Mammary epithelial cell (primary cell): Measurements from ENCODE around the gene NUDT4B.
"Not testable (repeated sequence)": the region's sequence is repeated elsewhere in the genome, so short reads cannot be mapped to it uniquely, and the experiment has no call there.

Source experiments
- CTCF ChIP-seq, 2 donors: IDR thresholded peaks in 1 of 2; conservative IDR thresholded peaks in 1 of 2; 2 replicates each; pipeline ENCODE4 v1.5.1; 2011 to 2012; ENCODE audit warnings: inconsistent platforms in 2 of 2, low read length in 2 of 2, mild to moderate bottlenecking in 2 of 2, control low read depth in 1 of 2, low read depth in 1 of 2; ENCODE audit not compliant: insufficient read depth in 1 of 2; ENCODE audit errors: extremely low read depth in 1 of 2
- EZH2 ChIP-seq: IDR thresholded peaks from 2 replicates; pipeline ENCODE4 v1.6.1; 2012; ENCODE audit warnings: low read length, inconsistent platforms, borderline replicate concordance

GRCh38 chr1:148708779-148709333 is 39.7 kb upstream of the NUDT4B start:
- TF ChIP-seq CTCF (conservative IDR thresholded peaks at IDR 0.05 in 1 of 2, IDR thresholded peaks at IDR 0.05 in 1 of 2; ENCODE audit: extremely low read depth in 1 of 2, insufficient read depth in 1 of 2, low read depth in 1 of 2, low read length in 2 of 2); EZH2: not testable (repeated sequence)
